Measurements from ENCODE around the gene POU2F2.

DNA sequence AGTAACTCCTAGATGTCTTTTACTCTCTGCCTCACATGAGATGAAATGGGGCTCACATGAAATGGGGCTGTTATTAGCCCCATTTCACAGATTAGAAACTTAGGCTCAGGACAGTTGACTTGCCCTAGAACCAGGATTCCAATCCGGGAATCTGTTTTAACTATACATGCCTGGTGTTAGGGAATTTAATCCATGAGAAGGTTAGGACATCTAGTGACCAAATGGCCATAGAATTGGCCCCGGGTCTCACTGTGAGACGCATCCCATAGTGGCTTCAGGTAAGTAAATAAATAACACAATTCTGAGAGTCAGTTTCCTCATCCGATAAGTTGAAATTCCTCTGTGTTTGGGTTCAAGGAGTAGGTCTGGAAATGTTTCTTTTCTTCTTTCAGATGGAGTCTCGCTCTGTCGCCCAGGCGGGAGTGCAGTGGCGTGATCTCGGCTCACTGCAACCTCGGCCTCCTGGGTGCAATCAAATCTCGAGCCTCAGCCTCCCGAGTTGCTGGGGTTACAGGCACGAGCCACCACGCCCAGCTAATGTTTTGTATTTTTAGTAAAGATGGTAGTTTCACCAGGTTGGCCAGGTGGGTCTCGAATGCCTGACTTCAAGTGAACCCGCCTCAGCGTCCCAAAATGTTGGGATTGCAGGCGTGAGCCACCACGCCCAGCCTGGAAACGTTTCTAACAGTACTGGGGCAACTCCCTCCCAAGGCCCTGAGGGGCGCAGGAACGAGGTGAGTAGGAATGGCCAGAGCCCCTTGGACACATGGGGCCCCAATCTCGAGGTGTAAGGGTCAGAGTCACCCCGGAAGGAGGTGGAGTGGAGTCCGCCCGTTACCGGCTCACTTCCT is 57.5 kb downstream of the POU2F2 start:
- TF ChIP-seq, protein P1, sequence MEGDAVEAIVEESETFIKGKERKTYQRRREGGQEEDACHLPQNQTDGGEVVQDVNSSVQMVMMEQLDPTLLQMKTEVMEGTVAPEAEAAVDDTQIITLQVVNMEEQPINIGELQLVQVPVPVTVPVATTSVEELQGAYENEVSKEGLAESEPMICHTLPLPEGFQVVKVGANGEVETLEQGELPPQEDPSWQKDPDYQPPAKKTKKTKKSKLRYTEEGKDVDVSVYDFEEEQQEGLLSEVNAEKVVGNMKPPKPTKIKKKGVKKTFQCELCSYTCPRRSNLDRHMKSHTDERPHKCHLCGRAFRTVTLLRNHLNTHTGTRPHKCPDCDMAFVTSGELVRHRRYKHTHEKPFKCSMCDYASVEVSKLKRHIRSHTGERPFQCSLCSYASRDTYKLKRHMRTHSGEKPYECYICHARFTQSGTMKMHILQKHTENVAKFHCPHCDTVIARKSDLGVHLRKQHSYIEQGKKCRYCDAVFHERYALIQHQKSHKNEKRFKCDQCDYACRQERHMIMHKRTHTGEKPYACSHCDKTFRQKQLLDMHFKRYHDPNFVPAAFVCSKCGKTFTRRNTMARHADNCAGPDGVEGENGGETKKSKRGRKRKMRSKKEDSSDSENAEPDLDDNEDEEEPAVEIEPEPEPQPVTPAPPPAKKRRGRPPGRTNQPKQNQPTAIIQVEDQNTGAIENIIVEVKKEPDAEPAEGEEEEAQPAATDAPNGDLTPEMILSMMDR (IDR thresholded peaks at IDR 0.05; ENCODE audit: insufficient read depth, low read length, poor library complexity, severe bottlenecking), result no peak
- no peak for TF ChIP-seq EZH2phosphoT487 (conservative IDR thresholded peaks at IDR 0.05; ENCODE audit: low read length)
